ENCODE measurements around the gene CPA1. TPM values are rescaled to one million over a fixed set of nuclear protein-coding genes. Genes with fewer than 3 reads are reported as not detected.

CPA1 gene
- total RNA-seq, 1 donor: 0.86 TPM

DNA sequence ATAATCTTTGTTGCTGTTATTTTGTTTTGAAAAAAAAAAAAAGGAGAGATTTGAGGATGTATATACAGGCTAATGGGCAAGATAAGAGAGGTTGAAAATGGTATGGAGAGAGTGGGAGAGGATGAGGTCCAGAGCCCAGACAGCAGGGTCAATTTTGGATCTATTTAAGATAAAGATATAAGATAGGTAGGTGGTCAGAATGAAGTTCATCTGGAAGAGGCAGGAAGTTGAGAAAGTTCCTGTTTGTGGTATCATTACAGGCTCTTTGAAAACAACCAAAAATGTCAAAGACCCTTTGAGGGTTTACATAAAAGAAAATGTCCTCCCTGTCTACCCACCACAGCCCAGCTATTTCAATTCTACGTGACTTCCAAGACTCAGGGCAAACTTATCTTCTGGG, 53.0 kb downstream of the CPA1 start:
- peak; percentile 89 for DNase-seq (ENCODE audit: low read depth)
- no peak overlapping the region for H3K4me3 ChIP-seq (ENCODE audit: low read depth, low read length)

DNA sequence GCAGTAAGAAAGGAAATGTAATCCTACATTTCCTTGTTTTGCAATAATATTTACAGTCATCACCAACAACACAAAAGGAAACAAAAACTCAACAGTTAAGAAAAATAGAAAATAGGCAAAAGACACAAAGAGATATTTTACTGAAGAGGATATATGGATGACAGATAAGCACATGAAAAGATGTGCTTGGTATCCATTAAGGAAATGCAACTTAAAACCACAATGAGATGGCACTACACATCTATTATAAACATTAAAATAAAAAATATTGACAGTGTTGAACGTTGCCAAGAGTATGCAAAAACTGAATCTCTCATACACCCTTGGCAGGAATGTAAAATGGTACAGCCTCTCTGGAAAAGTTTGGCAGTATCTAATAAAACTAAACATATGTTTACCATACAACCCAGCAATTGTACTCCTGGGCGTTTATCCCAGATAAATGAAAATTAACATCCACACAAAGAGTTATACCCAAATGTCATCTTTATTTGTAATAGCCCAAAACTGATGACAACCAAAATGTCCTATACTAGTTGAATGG, 55.1 kb downstream of the CPA1 start:
- TF ChIP-seq, protein P1, sequence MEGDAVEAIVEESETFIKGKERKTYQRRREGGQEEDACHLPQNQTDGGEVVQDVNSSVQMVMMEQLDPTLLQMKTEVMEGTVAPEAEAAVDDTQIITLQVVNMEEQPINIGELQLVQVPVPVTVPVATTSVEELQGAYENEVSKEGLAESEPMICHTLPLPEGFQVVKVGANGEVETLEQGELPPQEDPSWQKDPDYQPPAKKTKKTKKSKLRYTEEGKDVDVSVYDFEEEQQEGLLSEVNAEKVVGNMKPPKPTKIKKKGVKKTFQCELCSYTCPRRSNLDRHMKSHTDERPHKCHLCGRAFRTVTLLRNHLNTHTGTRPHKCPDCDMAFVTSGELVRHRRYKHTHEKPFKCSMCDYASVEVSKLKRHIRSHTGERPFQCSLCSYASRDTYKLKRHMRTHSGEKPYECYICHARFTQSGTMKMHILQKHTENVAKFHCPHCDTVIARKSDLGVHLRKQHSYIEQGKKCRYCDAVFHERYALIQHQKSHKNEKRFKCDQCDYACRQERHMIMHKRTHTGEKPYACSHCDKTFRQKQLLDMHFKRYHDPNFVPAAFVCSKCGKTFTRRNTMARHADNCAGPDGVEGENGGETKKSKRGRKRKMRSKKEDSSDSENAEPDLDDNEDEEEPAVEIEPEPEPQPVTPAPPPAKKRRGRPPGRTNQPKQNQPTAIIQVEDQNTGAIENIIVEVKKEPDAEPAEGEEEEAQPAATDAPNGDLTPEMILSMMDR (IDR thresholded peaks at IDR 0.05; ENCODE audit: insufficient read depth, low read depth, low read length): no peak
- no peak overlapping the region for H3K4me3 ChIP-seq (ENCODE audit: low read depth, low read length)
- DNase-seq (ENCODE audit: low read depth): no peak

More for the DNA sequence above, 53.0 kb downstream of the CPA1 start:
- TF ChIP-seq, protein P1 (IDR thresholded peaks at IDR 0.05; ENCODE audit: insufficient read depth, low read depth, low read length): no peak

DNA sequence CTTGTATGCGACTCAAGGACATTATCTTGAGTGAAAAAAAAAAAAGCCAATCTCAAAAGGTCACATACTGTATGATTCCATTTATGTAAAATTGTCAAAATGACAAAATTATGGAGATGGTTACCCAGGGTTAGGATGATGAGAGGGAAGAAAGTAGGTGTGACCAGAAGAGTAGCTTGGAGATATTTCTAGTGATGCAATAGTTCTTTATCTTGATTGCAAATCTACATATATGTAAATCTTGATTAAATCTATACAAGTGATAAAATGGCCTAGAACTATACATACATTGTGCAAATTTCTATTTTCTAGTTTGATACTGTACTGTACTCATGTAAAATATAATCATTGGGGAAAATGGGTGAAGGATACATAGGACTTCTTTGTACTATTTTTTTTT, 56.0 kb downstream of the CPA1 start:
- TF ChIP-seq, protein P1 (IDR thresholded peaks at IDR 0.05; ENCODE audit: insufficient read depth, low read depth, low read length): no peak
- no peak overlapping the region for H3K4me3 ChIP-seq (ENCODE audit: low read depth, low read length)
- DNase-seq (ENCODE audit: low read depth): no peak

Other genes with a start within 250 kb of the CPA1 start
- gene TMEM209, start 175.1 kb upstream of the CPA1 start, total RNA-seq: 16.4 and 16.8 TPM in 2 replicates
- under 0.01 and 0.43 TPM in 2 replicates for gene SSMEM1, start 172.6 kb upstream of the CPA1 start, total RNA-seq
- gene CPA2, start 113.6 kb upstream of the CPA1 start, total RNA-seq: 0.32 TPM in 1 of 2 replicates, not detected in the other
- 22.5 and 90.2 TPM in 2 replicates for gene CPA4, start 87.3 kb upstream of the CPA1 start, total RNA-seq
- gene CPA5, start 35.7 kb upstream of the CPA1 start, total RNA-seq: not detected in 2 replicates
- 9.7 and 12.5 TPM in 2 replicates for gene CEP41, start 60.5 kb downstream of the CPA1 start, total RNA-seq
- 302 and 606 TPM in 2 replicates for gene MEST, start 111.6 kb downstream of the CPA1 start, total RNA-seq

All from fibroblast of villous mesenchyme (primary cell).